Activated CD8-positive, alpha-beta memory T cell treated with anti-CD3 and anti-CD28 coated beads for 24 hours (primary cell): ENCODE data around the gene GNMT.
"Not testable (repeated sequence)": the region's sequence is repeated elsewhere in the genome, so short reads cannot be mapped to it uniquely, and the experiment has no call there.

Experiments
- DNase-seq: peaks from one replicate; pipeline ENCODE4 v3.0.0-alpha.2; 2020

Gene GNMT

GRCh38 chr6:42960243-42961019 lies at the start of gene GNMT:
GNMT (plus strand) TSS chr6:42960754; CDS start chr6:42960768, 14 bp downstream.
- DNase-seq = peak; percentile 70

GRCh38 chr6:42911171-42912021 lies 49.2 kb upstream of the GNMT start:
- no peak for DNase-seq

GRCh38 chr6:42914546-42914945 lies 46.0 kb upstream of the GNMT start:
- DNase-seq = no peak

GRCh38 chr6:42915732-42916131 lies 44.8 kb upstream of the GNMT start, which contains the start of gene PTCRA:
PTCRA (plus strand) TSS chr6:42916053; CDS start chr6:42916070, 17 bp downstream.
- DNase-seq = no peak

- DNase-seq = no peak
These were observed 44.3 kb upstream of the GNMT start for GRCh38 chr6:42916288-42916687.

GRCh38 chr6:42921801-42922200 lies 38.8 kb upstream of the GNMT start:
- DNase-seq = no peak

- DNase-seq = no peak
These were observed 36.9 kb upstream of the GNMT start for GRCh38 chr6:42923666-42924065.

GRCh38 chr6:42925248-42925857 lies 35.2 kb upstream of the GNMT start:
- DNase-seq = no peak

GRCh38 chr6:42928986-42929820 lies 31.4 kb upstream of the GNMT start, which contains the start of gene CNPY3:
CNPY3 (plus strand) TSS chr6:42929480; CDS start chr6:42929571, 91 bp downstream.
- peak; percentile 94 for DNase-seq

GRCh38 chr6:42929821-42930360 lies 30.7 kb upstream of the GNMT start:
- DNase-seq = peak; percentile 91

- no peak for DNase-seq
These were observed 28.1 kb upstream of the GNMT start for GRCh38 chr6:42932412-42932811.

- no peak for DNase-seq
These were observed 27.3 kb upstream of the GNMT start for GRCh38 chr6:42933205-42933604.

GRCh38 chr6:42935322-42935721 lies 25.2 kb upstream of the GNMT start:
- no peak for DNase-seq

- no peak for DNase-seq
These were observed 24.2 kb upstream of the GNMT start for GRCh38 chr6:42936398-42936797.

GRCh38 chr6:42937548-42938427 lies 22.8 kb upstream of the GNMT start:
- no peak for DNase-seq

GRCh38 chr6:42938428-42938796 lies 22.1 kb upstream of the GNMT start:
- no peak for DNase-seq

- DNase-seq = no peak
These were observed 21.4 kb upstream of the GNMT start for GRCh38 chr6:42938987-42939809.

- DNase-seq = no peak
These were observed 20.8 kb upstream of the GNMT start for GRCh38 chr6:42939810-42940167.

GRCh38 chr6:42940493-42941045 lies 20.0 kb upstream of the GNMT start:
- no peak for DNase-seq

GRCh38 chr6:42941356-42941755 lies 19.2 kb upstream of the GNMT start:
- not testable (repeated sequence) for DNase-seq
